ENCODE measurements around the gene WHAMM. TPM values are rescaled to one million over a fixed set of nuclear protein-coding genes. Genes with fewer than 3 reads are reported as not detected.
"Not testable (repeated sequence)": the region's sequence is repeated elsewhere in the genome, so short reads cannot be mapped to it uniquely, and the experiment has no call there.

The WHAMM gene
- total RNA-seq: 8.9 and 9.6 TPM in 2 replicates
- long read RNA-seq, partial matches to known transcripts: 1 of 1 reads
- long read RNA-seq, other reads (novel, unspliced or antisense): 0 of 1 reads

GRCh38 chr15:82809308-82810060 is at the start of gene WHAMM:
TSS of gene WHAMM (plus strand) at chr15:82809628. CDS start at chr15:82809727, 99 bp downstream.
- H3K27me3 Mint-ChIP-seq (ENCODE audit: unreplicated experiment): no peaks in the 10 kb centered on the region
- no peaks in the 10 kb centered on the region for H3K9me3 Mint-ChIP-seq (ENCODE audit: unreplicated experiment)
- peaks cover 33% of the 10 kb centered on the region for H3K4me1 Mint-ChIP-seq (ENCODE audit: unreplicated experiment)
- H3K27ac Mint-ChIP-seq (ENCODE audit: unreplicated experiment): peak within 1 kb of the TSS; percentile 88
- H3K4me3 Mint-ChIP-seq (ENCODE audit: unreplicated experiment): peak within 1 kb of the TSS; percentile 87
- peak; percentile 99 for DNase-seq (ENCODE audit: extremely low spot score, unreplicated experiment)
- H3K36me3 Mint-ChIP-seq (ENCODE audit: unreplicated experiment): peaks cover 14% of the 10 kb centered on the region
- TF ChIP-seq CTCF (IDR thresholded peaks at IDR 0.05): peak; percentile 42

GRCh38 chr15:82763361-82764116 is 45.9 kb upstream of the WHAMM start:
- H3K27ac Mint-ChIP-seq (ENCODE audit: unreplicated experiment): no peak overlapping the region
- H3K36me3 Mint-ChIP-seq (ENCODE audit: unreplicated experiment): peaks cover 10% of the 10 kb centered on the region
- no peaks in the 10 kb centered on the region for H3K4me1 Mint-ChIP-seq (ENCODE audit: unreplicated experiment)
- no peak overlapping the region for H3K4me3 Mint-ChIP-seq (ENCODE audit: unreplicated experiment)
- TF ChIP-seq CTCF (IDR thresholded peaks at IDR 0.05): no peak
- no peaks in the 10 kb centered on the region for H3K27me3 Mint-ChIP-seq (ENCODE audit: unreplicated experiment)
- no peak for DNase-seq (ENCODE audit: extremely low spot score, unreplicated experiment)
- H3K9me3 Mint-ChIP-seq (ENCODE audit: unreplicated experiment): no peaks in the 10 kb centered on the region

GRCh38 chr15:82764117-82764490 is 45.3 kb upstream of the WHAMM start:
- Mint-ChIP-seq H3K27me3 (ENCODE audit: unreplicated experiment) (no peaks in the 10 kb centered on the region), H3K9me3 (ENCODE audit: unreplicated experiment) (no peaks in the 10 kb centered on the region), H3K4me3 (ENCODE audit: unreplicated experiment) (no peak overlapping the region), H3K36me3 (ENCODE audit: unreplicated experiment) (peaks cover 10% of the 10 kb centered on the region), H3K27ac (ENCODE audit: unreplicated experiment) (no peak overlapping the region), H3K4me1 (ENCODE audit: unreplicated experiment) (no peaks in the 10 kb centered on the region)
- no peak for TF ChIP-seq CTCF (IDR thresholded peaks at IDR 0.05)
- DNase-seq (ENCODE audit: extremely low spot score, unreplicated experiment): no peak

GRCh38 chr15:82764740-82765139 is 44.7 kb upstream of the WHAMM start:
- no peak for TF ChIP-seq CTCF (IDR thresholded peaks at IDR 0.05)
- Mint-ChIP-seq H3K4me3 (ENCODE audit: unreplicated experiment) (no peak overlapping the region), H3K27me3 (ENCODE audit: unreplicated experiment) (no peaks in the 10 kb centered on the region), H3K27ac (ENCODE audit: unreplicated experiment) (no peak overlapping the region), H3K36me3 (ENCODE audit: unreplicated experiment) (peaks cover 10% of the 10 kb centered on the region), H3K4me1 (ENCODE audit: unreplicated experiment) (no peaks in the 10 kb centered on the region), H3K9me3 (ENCODE audit: unreplicated experiment) (no peaks in the 10 kb centered on the region)
- DNase-seq (ENCODE audit: extremely low spot score, unreplicated experiment): no peak

- not testable (repeated sequence) for H3K27me3 Mint-ChIP-seq (ENCODE audit: unreplicated experiment); H3K4me3 Mint-ChIP-seq (ENCODE audit: unreplicated experiment); DNase-seq (ENCODE audit: extremely low spot score, unreplicated experiment)
Measured at GRCh38 chr15:82766201-82766600, 43.2 kb upstream of the WHAMM start.

More at GRCh38 chr15:82766201-82766600, 43.2 kb upstream of the WHAMM start:
- not testable (repeated sequence) for H3K27ac Mint-ChIP-seq (ENCODE audit: unreplicated experiment); H3K4me1 Mint-ChIP-seq (ENCODE audit: unreplicated experiment); H3K9me3 Mint-ChIP-seq (ENCODE audit: unreplicated experiment)
- H3K36me3 Mint-ChIP-seq (ENCODE audit: unreplicated experiment): peaks cover 10% of the 10 kb centered on the region

Measured in osteocyte (in vitro differentiated cells).